HG03342 (cell line): Measurements from ENCODE around the gene CPAMD8.

Experiments used
- ATAC-seq: cut with Tn5 transposase; IDR thresholded peaks from one replicate; pipeline ENCODE4 v1.9.1; 2021; ENCODE audit warnings: mild to moderate bottlenecking, moderate library complexity; ENCODE audit not compliant: unreplicated experiment

Gene CPAMD8

GRCh38 chr19:16849168-16849567 lies 177.4 kb downstream of the CPAMD8 start:
- no peak for ATAC-seq

DNA sequence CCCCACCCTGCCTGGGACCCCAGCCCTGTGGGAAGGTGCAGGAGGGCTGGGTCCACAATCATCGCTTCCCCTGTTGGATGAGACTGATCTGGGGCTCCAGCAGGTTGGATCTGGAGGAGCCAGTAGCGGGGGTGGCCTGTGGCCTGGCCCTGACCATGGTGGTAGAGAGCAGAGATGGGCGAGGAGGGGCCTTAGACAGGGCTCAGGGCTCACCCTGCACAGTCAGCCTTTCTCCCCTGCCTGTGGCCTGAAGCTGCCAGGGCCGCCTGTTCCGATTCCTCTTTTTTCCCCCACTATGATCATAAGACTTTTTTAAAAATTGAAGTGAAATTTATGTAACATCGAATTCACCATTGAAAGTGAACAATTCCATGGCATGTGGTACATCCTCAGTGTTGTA lies 179.2 kb downstream of the CPAMD8 start:
- no peak for ATAC-seq

- ATAC-seq, result no peak
Measured at GRCh38 chr19:16846901-16847300, 179.7 kb downstream of the CPAMD8 start.
